Cardiac fibroblast (primary cell): ENCODE measurements around the gene PHF5A.
"Not testable (repeated sequence)": the region's sequence is repeated elsewhere in the genome, so short reads cannot be mapped to it uniquely, and the experiment has no call there.

ENCODE experiments used
- DNase-seq, 2 donors: peaks; one replicate each; pipeline versions ENCODE4 v3.0.0 to v3.0.0-alpha.2; 2010; ENCODE audit warnings: low read depth in 2 of 2
- H3K4me3 ChIP-seq, 2 donors: replicated peaks in 1 of 2; 1 replicate in 1 of 2; 2 replicates in 1 of 2; pipeline ENCODE4 v1.5.1; 2011; ENCODE audit warnings: low read depth in 2 of 2, low read length in 2 of 2, mild to moderate bottlenecking in 2 of 2, moderate library complexity in 1 of 2
- CTCF ChIP-seq: IDR thresholded peaks from one replicate; pipeline ENCODE4 v1.5.1; 2011; ENCODE audit warnings: low read depth, mild to moderate bottlenecking, low read length, inconsistent platforms

The PHF5A gene

GRCh38 chr22:41446639-41447434 lies 21.7 kb downstream of the PHF5A start, which contains the start of gene TOB2:
TSS of gene TOB2 (minus strand) at chr22:41446801. CDS start at chr22:41437345, 9,456 bp downstream.
- TF ChIP-seq CTCF = no peak
- peak; percentile 95 to 98 for DNase-seq
- H3K4me3 ChIP-seq = peak within 1 kb of the TSS; percentile 61 to 95

GRCh38 chr22:41446057-41446501 lies 22.4 kb downstream of the PHF5A start:
- peak overlapping the region; percentile 61 to 95 for H3K4me3 ChIP-seq
- no peak for TF ChIP-seq CTCF
- peak in 1 of 2 donors; percentile 13 for DNase-seq

- DNase-seq = peak in 1 of 2 donors; percentile 26
- TF ChIP-seq CTCF = no peak
- H3K4me3 ChIP-seq = peak overlapping the region; percentile 61 to 95
These were observed 23.1 kb downstream of the PHF5A start for GRCh38 chr22:41445129-41446056.

- H3K4me3 ChIP-seq = peak overlapping the region; percentile 61 to 95
- TF ChIP-seq CTCF = no peak
- DNase-seq = peak; percentile 96 to 98
These were observed 23.9 kb downstream of the PHF5A start for GRCh38 chr22:41444360-41445128.

- H3K4me3 ChIP-seq = no peak overlapping the region
- no peak for DNase-seq
- no peak for TF ChIP-seq CTCF
These were observed 26.2 kb downstream of the PHF5A start for GRCh38 chr22:41442240-41442792.

GRCh38 chr22:41440511-41440910 lies 28.0 kb downstream of the PHF5A start:
- H3K4me3 ChIP-seq, DNase-seq: not testable (repeated sequence)
